ENCODE results near the gene TMPRSS3.
"Not testable (repeated sequence)": the region's sequence is repeated elsewhere in the genome, so short reads cannot be mapped to it uniquely, and the experiment has no call there.

The TMPRSS3 gene

DNA sequence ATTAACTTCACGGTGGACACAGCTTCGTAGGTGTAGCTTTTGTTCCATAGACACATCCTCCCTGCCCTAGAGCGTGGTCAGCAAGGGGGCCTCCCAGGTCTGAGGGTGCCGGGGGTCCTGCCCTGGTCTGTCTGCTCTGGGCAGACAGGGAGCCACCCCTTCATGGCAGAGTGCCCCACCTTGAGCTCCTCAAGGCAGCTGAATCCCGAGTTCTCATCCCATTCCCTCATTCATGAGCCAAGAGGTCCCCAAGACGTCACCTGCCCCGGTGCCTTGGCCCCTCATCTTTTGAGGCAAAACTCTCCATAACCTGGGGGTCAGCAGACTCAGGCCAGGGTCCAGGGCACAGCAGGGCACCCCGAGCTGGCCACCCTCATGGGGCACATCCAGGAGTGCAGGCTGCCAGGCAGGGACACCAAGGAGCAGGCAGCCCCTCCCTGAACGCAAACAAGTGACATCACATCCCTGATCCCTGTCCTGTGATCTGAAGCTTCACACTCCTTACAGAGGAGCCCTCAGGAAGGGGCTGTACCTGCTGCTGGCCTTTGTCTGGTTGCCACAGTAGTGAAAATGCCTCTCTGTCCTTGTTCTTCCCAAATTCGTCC, 31.1 kb upstream of the TMPRSS3 start:
- DNase-seq = no peak

DNA sequence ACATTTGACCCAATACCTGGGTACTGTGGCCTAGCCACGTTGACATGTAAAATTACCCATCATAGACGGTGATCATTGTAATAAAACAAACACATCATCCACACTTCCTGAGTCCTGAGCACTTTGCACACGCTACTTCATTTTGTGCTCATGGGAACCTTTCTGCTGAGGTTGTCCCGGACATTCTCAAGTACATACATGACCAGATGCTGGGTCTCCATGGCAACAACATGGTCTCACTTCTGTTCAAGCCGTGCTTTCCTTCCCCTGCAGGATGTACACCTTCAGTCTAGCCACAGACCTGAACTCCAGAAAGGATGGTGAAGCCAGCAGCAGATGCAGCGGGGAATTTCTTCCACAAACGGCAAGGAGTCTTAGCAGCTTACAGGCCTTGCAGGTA, 30.6 kb upstream of the TMPRSS3 start:
- no peak for DNase-seq

DNA sequence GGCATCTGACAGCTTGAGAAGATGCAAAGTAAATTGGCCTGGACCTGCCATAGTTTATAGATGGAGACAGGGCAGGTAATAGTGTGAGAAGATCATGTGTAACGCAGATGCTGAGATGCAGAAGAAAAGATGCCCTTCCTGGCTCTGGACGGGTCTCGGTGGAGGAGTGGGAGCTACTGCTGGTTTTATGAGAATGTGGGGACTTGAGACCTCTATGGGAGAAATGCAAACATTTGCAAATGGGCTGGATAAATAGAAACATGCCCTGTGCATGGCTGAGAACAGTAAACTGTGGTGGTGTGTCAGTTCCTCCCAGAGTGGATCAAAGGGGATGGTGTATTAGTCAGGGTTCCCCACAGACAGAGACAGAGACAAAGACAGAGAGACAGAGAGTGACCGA, 29.7 kb upstream of the TMPRSS3 start:
- DNase-seq = no peak

DNA sequence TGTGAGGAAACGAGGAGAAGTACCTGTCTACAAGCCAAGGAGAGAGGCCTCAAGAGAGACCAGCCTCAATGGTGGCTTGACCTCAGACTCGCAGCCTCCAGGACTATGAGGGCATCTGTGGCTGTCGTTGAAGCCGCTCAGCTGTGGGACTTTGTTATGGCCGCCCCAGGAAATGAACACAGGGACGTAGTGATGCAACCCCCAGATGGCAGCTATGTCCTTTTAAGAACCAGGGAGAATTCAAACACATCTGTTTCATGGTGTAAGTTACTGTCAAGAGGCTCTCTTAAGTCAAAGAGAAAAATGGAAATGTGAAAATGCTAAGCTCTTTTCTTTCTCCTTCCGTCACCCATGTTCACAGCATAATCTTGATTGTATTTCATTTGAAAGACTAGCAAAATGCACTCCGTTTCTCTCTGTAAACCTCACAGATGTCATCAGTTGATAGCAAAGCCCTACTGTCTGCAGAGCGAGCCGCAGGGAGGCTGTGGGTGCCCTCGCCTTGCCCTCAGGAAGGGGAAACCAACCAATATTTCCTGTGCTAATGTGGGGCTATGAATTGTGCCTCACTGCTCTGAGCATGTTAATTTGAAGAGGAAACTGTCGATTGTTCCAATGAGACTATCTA, 29.2 kb upstream of the TMPRSS3 start:
- DNase-seq = no peak

DNA sequence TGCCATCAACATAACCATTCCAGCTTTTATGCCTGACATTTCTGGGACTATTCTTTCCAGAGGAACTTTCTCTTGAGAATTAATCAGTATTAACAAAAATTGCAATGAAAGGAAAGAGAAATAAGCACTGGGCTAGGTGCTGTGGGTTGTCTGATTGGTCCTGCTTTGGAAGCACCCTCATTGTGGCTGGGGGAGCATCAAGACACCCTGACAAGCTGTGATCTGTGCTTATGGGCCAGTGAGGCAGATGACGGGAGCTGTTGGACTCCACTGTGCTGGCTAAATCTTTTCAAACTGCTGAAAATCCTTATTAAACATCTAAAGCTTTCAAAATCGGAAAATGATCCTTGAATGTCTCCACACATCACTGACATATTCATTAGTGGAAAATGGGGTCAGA, 27.8 kb upstream of the TMPRSS3 start:
- DNase-seq = no peak

DNA sequence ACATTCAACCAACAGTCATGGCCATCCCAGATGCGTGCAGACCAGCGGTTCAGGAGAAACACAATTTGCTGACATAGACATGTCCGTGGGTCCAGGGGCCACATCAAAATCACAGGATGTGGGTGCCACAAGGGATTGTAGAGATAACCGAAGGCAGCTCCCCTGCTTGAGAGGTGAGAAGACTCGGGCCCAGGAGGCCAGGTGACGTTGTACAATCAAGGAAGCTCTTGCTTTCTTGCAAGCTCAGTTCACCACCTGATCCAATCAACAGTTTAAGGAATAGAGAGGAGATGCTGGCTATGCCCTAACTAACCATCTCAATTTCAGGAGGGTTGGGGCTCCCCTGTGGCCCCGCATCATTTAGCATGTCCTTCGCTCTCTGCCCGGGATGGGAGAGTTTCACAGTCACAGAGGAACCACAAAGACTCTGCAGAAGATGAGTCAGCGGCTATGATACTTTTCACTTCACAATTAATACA, 27.4 kb upstream of the TMPRSS3 start:
- no peak for DNase-seq

DNA sequence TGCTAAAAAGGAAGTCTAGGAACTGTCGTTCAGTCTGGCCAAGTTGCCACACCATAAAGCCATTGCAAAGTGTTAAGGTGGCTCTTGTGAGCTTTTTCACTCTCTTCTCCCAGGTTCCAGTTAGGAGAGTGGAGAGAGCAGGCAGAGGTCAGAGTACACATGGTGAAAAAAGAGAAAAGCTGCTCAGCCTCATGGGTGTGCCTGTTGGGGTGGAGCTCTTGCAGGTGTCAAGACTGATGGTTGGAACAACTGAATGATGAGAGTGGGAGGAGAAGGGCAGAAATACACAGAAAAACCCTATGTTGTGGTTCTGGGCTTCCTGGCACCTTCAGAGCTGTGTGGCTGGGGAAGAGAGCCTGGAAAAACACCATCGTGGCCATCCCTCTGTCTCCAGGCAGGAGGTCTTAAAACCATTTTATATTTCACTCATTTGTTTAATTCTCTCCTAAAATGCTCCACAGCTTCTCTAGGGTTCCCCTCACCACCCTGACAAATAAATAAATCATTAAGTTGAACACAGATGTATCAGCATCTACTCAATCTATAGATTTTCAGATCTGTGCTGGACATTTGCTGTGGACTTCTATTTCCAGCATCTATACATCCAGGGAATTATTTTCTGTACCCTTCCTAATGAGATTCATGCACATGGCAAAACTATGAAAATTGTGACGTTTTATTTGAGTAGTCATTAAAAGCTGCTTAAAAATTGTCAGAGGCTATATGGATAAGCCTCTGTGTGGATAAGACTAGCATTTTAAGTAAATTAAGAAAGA, 25.4 kb upstream of the TMPRSS3 start:
- DNase-seq = no peak

DNA sequence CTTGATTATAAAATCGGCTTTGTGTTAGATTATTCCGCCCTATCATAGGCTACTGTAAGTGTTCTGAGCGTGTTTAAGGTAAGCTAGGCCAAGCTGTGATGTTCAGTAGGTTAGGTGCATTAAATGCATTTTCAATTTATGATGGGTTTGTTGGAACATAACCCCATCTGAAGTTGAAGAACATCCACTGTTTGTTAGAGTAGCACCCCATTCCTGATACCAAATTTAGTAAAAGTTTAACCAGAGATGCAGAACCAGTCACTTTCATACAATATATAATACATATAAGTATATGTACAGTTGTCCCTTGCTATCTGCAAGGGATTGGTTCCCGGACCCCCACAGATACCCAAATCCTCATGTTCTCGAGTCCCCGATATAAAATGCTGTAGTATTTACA, 24.0 kb upstream of the TMPRSS3 start:
- DNase-seq = no peak

DNA sequence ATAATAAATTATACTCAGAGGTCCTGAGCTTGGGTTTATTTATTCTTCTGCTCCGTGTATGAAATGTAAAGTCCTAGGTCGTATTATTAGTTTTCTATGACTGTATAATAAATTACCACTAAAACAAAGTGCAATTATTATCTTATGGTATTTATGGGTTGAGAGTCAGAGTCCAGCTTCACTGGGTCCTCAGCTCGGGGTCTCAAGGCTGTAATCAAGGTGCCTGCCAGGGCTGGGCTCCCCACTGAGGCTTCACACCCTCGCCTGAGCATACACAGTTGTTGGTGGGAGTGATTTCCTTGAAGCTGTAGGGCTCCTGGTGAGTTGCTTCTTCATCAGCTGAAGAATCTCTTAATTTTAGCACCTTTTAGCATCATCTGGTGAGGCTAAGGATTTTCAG, 23.0 kb upstream of the TMPRSS3 start:
- DNase-seq = no peak

DNA sequence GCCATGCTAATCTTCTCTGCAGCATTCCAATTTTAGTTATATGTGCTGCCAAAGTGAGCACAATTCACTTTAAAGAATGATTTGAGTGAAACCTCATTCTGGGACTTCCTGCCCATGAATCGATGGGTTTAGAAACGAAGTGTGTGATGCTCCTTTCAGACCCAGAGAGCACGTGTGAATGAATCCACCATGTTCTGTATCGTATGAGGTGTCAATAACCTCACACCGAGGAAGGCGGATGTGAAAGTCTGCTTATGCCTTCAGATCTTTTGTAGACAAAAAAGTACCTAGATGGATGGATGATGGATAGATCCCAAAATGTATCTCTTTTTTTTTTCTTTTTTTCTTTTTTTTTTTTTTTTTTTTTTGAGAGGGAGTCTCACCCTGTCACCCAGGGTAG, 21.7 kb upstream of the TMPRSS3 start:
- DNase-seq = no peak

DNA sequence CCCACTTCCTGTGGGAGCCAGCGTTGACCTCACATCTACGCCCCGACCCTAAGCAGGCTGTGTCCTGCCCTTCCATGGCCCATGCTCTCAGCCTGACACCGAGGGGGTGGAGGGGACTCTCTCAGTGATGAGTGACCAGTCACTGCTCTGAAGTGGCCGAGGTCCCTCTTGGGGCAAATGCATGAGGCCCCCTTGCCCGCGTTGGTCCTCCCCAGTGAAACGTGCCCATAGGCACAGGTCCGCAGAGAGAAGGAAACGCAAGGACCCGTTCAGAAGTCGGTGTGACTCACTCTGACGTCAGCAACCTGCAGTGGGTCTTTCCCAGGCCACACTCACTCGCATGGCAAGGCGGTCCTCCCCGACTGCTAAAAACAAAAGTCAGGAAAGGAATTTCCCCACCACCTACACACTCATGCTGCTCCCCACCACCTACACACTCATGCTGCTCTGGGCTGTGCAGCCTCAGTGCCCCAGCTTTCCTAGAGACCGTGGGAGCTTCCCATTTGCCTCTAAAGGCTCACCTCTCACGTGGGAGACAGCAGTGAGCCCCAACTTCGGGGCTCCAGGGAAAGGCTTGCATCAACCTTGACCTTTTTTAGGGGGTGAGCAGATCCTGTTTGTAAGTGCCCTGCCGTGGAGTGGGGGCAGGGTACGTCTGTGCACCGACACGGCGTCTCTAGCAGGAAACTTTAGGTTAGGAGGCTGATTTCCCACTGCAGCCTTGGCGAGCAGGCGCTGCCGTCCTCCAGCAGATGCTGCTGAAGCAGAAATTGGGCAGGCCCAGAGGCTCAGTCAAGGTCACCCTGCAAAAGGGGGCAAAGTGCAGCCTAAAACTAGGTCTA, 19.3 kb upstream of the TMPRSS3 start:
- no peak for DNase-seq

DNA sequence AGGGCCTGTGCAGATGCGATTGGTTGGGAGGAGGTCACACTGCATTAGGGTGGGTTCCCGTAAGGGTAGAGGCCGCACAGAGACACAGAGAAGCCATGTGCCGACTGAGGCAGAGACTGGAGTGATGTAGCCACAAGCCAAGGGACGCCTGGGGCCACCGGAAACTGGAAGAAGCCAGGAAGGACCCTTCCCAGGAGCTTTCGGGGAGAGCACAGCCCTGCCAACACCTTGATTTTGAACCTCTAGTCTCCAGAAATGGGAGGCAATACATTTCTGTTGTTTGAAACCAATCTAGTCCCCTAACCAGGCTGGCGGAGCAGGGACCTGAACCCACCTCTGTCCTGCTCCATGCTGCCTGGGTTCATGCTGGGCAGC, 18.7 kb upstream of the TMPRSS3 start:
- no peak for DNase-seq

DNA sequence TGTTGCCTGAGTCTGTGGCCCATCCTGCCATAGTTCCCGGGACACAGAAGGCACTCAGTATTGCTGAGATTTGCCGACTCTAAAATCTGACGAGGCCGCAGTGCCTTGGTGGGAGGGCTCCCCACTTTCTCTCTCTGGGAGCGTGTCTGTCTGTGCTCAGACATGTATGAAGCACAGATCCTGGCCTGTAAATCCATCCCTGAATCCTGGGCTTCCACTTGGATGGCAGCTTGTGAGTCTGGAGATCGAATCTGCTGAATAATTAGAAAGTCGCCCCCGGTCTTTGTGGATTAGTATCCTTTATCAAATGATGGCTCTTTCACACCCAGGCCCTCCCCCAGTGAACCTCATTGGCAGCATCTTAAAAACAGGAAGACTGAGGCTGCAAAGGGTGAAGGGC, 18.2 kb upstream of the TMPRSS3 start:
- no peak for DNase-seq

DNA sequence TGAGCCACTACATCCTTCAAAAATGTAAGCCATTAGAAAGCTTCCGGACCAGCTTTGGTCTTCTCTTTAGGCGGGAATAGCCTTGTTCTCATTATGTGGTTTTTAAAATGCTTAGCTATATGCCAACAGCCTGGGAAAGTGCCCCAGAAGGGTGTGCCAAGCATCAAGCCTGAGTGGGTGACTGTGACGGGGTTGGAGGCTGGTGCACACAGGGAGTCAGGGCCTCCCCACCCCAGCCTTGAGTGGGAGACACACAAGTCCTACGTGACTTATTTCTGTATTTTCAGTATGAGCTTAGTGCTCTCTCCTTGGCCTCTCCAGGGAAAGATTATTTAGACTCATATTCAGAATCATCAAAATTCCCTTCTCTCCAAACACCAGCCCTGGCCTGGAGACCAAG, 17.6 kb upstream of the TMPRSS3 start:
- no peak for DNase-seq

DNA sequence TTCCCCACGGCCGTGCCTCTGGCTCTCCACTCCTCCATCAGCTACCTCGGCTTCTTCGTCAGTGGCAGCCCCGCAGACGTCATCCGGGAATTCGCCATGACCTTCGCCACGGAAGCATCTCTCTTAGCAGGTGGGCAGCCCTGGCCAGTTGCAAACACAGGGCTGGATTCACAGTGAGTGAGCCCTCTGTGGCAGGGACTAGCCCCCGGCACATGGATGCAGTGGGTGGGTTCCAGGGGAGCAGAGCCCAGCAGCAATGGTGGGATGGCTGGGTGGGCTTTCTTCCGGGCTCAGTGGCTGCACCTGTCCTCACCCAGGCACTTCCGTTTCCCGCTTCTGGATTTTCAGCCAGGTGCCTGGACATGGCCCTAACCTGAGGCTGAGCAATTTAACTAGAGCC, 17.2 kb upstream of the TMPRSS3 start:
- DNase-seq = no peak

DNA sequence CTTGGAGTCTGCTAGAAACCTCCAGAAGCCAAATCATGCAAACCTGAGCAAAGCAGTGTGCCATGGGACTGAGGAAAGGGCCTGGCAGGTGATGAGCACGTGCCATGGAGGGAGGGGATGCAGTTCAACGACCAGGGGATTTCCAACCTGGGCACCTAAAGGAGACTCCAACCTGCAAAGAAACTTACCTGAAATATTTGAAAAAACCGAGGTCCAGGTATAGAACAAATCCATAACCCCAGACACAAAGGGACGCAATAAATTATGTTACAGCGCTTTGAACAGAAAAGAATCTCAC, 16.7 kb upstream of the TMPRSS3 start:
- DNase-seq = no peak

DNA sequence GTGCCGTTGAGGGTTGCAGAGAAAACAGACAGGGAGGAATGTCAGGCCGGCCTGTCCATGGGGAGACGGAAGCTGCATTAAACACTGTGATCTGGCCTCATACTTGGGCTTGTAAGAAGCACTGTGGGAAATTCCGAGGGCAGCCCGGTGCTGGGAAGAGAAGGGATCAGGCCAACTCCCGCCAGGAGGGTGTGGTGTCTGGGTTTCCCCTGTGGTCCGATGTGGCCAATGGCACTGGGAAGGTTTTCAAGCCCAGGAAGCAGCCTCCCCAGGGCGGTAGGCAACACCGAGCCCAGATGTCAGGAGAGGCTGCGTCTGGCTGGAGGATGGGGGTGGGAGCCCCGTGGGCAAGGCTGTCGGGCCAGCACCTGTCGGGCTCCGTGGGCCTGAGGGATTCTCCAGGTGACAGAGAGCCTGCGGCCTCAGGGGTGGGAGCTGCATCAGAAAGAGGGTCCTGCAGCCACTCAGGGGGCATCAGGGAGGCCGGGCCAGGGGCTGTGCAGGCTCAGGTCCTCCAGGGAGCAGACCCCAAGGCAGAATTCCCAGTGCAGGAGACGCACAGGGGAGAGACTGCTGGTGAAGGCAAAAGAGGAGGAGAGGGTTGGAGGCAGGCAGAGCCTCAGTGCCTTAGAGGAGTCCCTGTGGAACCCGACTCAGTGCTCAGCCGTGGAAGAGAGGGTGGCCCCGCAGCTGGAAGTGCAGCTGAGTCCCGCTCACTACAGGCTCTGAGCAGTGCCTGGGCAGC, 16.2 kb upstream of the TMPRSS3 start:
- no peak for DNase-seq

DNA sequence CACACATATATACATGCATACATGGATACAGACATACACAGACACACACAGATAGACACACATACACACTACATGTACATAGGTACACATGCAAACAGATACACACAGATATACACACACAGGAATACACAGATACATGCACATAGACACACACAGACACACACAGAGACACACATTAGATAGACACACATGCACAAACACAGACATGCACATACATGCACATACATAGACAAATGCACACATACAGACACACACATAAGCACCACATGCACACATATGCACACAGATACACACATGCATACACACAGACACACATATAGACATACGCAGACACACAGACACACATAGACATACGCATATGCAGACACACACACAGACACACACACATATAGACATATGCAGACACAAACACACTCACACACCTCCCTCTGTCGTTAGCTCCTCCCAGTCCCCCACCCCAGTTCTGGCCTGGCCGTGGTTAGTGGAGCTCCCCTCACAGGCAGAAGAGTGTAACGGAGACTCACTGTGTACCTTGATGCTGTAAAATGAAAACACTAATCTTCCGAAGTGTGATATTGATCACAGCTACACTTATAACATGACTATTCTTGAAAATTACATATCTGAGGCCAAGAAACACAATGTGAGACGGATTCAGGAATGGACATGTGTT, 15.5 kb upstream of the TMPRSS3 start:
- DNase-seq = no peak

DNA sequence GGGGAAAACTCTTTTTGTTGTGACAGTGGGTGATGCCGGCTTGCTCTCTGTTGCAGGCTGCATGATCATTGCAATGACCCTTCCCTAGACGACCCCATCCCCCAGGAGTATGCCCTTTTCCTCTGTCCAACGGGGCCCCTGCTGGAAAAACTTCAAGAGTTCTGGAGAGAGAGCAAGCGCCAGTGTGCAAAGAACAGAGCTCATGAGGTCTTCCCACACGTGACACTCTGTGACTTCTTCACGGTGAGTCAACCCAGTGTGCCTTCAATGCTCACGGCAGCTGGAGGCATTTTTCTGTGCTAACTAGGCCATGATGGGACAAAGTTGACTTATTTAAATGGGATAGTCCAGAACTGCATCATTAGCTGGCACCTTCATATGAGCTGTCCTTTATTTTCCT, 13.5 kb upstream of the TMPRSS3 start:
- no peak for DNase-seq

DNA sequence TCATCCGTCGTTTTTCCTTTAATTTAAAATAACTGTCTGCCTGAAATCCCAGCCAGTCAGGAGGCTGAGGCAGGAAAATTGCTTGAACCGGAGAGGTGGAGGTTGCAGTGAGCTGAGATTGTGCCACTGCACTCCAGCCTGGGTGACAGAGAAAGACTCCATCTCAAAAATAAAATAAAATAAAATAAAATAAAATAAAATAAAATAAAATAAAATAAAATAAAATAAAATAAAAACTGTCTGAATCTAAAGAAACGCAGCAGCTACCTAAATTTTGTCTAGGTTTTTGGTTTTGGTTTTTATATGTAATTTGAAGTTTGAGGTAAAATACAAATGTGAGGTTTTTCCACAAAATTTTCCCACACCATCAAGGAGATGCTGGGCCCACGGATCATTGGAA, 12.9 kb upstream of the TMPRSS3 start:
- DNase-seq = not testable (repeated sequence)

DNA sequence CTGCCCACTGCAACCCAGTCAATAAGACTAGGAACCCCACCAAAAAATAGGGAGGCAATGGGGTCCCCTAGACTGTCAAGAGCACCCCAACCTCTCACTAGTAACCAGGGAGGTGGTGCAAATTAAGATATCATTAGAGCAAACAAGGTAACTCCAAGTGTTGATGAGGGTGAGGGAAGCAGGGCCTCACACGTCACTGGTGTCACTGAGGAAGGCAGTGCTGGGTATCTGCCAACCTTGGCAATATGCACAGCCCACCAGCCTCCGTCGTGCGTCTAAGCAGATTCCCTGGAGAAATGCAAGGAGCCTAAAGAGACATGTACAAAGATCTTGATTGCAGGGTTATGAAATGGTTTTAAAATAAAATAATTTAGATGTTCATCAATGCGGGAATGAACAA, 11.6 kb upstream of the TMPRSS3 start:
- no peak for DNase-seq

DNA sequence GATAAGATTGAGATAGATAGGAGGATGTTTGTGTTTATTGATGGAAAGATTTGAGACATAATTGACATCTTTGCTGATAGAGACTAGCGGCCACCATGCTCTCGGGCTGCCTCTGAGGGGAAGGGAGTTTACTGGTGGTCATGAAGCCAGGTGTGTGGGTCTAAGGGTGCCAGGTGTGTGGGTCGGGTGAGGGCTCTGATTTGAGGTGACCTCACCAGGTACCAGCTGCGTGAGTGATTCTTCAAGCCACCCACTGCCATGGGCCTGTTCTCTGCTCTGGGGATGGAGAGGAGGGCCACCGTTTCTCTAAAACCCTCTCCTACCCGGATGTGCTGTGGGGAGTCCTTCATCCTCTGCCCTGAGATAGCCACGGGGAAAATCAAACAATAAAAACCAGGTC, 11.0 kb upstream of the TMPRSS3 start:
- DNase-seq = no peak
